Activated T-helper 1 cell treated with anti-CD3 and anti-CD28 coated beads, Interleukin-12 subunit alpha, Interleukin-12 subunit beta, Interleukin-2, Interleukin-4 antibody, amounts not matched to agents 30 ng/mL and 10 ng/mL and 1 ng/mL, durations not matched to agents 14 hours and 24 hours and 36 hours (primary cell): ENCODE data around the gene KHDRBS1. TPM values are rescaled to one million over a fixed set of nuclear protein-coding genes. Genes with fewer than 3 reads are reported as not detected.
"Not testable (repeated sequence)": the region's sequence is repeated elsewhere in the genome, so short reads cannot be mapped to it uniquely, and the experiment has no call there.

Source experiments
- DNase-seq: peaks from one replicate; pipeline ENCODE4 v3.0.0; 2021; ENCODE audit warnings: low spot score
- H3K27ac Mint-ChIP-seq: one replicate; pipeline ENCODE4 v1.8.0; 2021; ENCODE audit warnings: mild to moderate bottlenecking, mixed read lengths
- H3K27me3 Mint-ChIP-seq: one replicate; pipeline ENCODE4 v1.8.0; 2022; ENCODE audit warnings: mild to moderate bottlenecking, moderate library complexity, mixed read lengths; ENCODE audit not compliant: insufficient read depth
- H3K36me3 Mint-ChIP-seq: one replicate; pipeline ENCODE4 v1.8.0; 2021; ENCODE audit warnings: low read depth, mixed read lengths
- H3K4me1 Mint-ChIP-seq: one replicate; pipeline ENCODE4 v1.8.0; 2021; ENCODE audit warnings: low read depth, mixed read lengths
- H3K4me3 Mint-ChIP-seq: one replicate; pipeline ENCODE4 v1.8.0; 2021; ENCODE audit warnings: mild to moderate bottlenecking, moderate library complexity, mixed read lengths
- H3K9me3 Mint-ChIP-seq: one replicate; pipeline ENCODE4 v1.8.0; 2021; ENCODE audit warnings: mixed read lengths
- intact Hi-C: fragments of 100-400 bp; cut with micrococcal nuclease; formaldehyde crosslinking; loops from one replicate; pipeline ENCODE4 v1.15.1; 2024
- total RNA-seq: library from RNA; stranded (reverse); gene quantifications from 2 replicates; pipeline ENCODE4 v1.2.3, GENCODE V29; 2022

KHDRBS1 gene
- total RNA-seq, 1 donor from 2014 or later = 156 TPM

DNA sequence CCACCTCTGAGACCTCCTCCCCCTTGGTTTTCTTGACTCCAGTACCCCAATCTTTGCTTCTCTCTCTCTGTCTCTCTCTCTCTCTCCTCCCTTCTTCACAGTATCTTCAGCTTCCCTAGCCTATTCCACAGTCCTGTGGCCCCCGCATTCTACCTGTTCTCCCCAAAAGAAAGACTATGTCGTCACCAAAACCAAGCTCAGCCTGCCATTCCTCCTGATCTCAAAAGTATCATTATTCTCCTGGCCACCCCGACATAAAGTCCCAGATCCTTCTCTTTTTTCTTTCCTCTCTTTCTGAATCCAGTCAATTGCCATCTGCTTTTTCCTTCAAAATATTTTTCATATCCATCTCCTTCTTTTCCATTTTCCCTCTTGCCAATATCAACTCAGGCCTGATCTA, 23.7 kb upstream of the KHDRBS1 start:
- no peak overlapping the region for H3K4me3 Mint-ChIP-seq
- no peaks in the 10 kb centered on the region for H3K36me3 Mint-ChIP-seq
- no peaks in the 10 kb centered on the region for H3K27me3 Mint-ChIP-seq
- H3K27ac Mint-ChIP-seq = no peak overlapping the region
- intact Hi-C loops = no loop called here
- peaks cover 39% of the 10 kb centered on the region for H3K4me1 Mint-ChIP-seq
- DNase-seq = no peak
- H3K9me3 Mint-ChIP-seq = no peaks in the 10 kb centered on the region

DNA sequence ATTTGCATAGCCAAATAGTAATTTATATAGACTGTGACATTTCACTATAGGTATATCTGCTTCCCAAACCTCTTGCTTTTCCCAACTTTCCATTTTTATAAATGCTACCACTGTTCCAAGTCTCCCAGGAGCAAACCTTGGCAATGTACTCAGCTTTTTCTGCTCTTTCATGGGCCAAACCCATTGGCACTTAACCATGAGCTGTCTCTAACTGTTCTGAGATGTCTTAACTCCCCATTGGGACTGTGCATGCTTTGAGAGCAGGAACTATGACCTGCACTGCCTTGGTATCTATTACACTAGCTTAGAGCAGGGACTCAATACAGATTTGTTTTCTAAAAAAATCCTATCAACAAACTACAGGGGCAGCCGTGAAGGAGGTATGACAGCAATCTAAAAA, 22.5 kb upstream of the KHDRBS1 start:
- Mint-ChIP-seq H3K27ac (no peak overlapping the region), H3K27me3 (no peaks in the 10 kb centered on the region), H3K4me1 (peaks cover 38% of the 10 kb centered on the region), H3K9me3 (no peaks in the 10 kb centered on the region), H3K36me3 (no peaks in the 10 kb centered on the region), H3K4me3 (no peak overlapping the region)
- intact Hi-C loops = no loop called here
- DNase-seq = no peak

DNA sequence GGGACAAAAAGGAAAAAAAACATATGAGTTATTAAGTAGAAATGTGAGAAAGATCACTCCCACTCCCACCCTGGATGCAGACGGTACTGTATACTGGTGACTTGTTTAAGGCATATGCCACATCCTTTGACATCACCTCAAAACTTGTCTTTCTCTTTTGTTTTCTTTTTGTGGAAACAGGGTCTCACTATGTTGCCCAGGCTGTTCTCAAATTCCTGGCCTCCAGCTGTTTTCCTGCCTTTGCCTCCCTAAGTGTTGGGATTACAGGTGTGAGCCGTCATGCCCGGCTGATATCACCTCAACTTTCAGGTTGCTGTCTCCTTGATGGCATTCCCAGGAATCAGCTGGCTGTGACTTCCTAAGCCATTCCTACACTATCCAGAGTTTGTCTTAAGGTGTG, 18.4 kb upstream of the KHDRBS1 start:
- no peaks in the 10 kb centered on the region for H3K27me3 Mint-ChIP-seq
- intact Hi-C loops = no loop called here

DNA sequence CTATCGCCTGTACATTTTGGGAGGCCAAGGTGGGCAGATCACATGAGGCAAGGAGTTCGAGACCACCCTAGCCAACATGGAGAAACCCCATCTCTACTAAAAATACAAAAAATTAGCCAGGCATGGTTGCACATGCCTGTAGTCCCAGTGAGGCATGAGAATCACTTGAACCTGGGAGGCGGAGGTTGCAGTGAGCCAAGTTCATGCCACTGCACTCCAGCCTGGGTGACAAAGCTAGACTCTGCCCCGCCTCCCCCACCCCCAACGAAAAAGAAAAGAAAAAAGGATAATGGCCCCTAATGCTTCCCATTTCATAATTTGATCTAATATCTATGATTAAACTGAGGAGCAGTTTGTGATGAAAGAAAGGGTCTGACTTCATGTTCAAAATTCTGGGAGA, 17.5 kb upstream of the KHDRBS1 start:
- intact Hi-C loops, H3K36me3 Mint-ChIP-seq, H3K9me3 Mint-ChIP-seq: not testable (repeated sequence)

More for the DNA sequence above, 18.4 kb upstream of the KHDRBS1 start:
- Mint-ChIP-seq H3K4me1 (peaks cover 21% of the 10 kb centered on the region), H3K36me3 (no peaks in the 10 kb centered on the region), H3K4me3 (no peak overlapping the region), H3K9me3 (no peaks in the 10 kb centered on the region), H3K27ac (no peak overlapping the region)
- no peak for DNase-seq

DNA sequence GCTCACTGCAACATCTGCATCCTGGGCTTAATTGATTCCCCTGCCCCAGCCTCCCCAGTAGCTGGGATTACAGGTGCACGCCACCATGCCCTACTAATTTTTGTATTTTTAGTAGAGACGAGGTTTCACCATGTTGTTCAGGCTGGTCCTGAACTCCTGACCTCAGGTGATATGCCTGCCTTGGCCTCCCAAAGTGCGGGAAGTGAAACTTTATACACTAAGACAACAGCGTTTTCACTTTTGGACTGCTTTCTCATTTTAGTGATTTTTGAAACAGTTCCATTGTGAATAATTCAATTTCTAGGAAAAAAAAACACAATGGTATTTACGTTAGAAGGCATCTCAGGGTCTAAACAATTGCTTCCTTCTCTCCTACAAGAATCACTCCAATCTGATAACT, 11.8 kb upstream of the KHDRBS1 start:
- Mint-ChIP-seq H3K27ac (no peak overlapping the region), H3K27me3 (peaks cover 4% of the 10 kb centered on the region), H3K9me3 (no peaks in the 10 kb centered on the region), H3K4me3 (no peak overlapping the region), H3K36me3 (no peaks in the 10 kb centered on the region), H3K4me1 (peaks cover 16% of the 10 kb centered on the region)
- intact Hi-C loops = no loop called here
- no peak for DNase-seq

More for the DNA sequence above, 17.5 kb upstream of the KHDRBS1 start:
- H3K4me1 Mint-ChIP-seq = peaks cover 12% of the 10 kb centered on the region
- not testable (repeated sequence) for DNase-seq, H3K27me3 Mint-ChIP-seq, H3K27ac Mint-ChIP-seq, H3K4me3 Mint-ChIP-seq

DNA sequence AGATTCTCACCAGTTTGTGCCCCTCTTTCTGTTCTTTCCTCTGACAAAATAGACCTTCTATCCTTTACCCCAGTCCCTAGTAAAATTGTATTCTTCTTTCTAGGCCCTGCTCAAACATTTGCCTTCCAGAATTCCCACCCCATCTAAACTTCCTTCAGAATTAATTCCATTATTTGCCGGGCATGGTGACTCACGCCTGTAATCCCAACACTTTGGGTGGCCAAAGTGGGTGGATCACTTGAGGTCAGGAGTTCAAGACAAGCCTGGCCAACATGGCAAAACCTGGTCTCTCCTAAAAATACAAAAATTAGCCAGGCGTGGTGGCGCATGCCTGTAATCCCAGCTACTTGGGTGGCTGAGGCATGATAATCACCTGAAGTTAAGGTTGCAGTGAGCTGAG, 11.4 kb upstream of the KHDRBS1 start:
- H3K4me3 Mint-ChIP-seq, intact Hi-C loops: not testable (repeated sequence)

DNA sequence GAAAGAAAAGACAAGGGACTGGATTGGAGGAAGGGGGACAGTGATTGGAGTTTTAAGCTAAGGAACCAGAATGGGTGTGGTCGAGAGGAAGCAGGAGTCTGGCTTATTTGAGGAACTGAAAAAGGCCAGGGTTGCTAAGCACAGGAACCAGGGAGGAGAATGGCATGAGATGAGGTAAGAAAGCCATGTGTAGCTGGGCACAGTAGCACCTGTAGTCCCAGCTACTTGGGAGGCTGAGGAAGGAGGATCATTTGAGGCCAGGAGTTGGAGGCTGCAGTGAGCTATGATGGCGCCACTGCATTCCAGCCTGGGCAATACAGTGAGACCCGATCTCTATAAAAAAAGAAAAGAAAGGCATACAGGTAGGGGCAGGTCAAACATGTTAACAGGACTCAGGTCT, 8.1 kb upstream of the KHDRBS1 start:
- peaks cover 4% of the 10 kb centered on the region for H3K27me3 Mint-ChIP-seq
- H3K27ac Mint-ChIP-seq = no peak overlapping the region
- intact Hi-C loops = no loop called here
- H3K4me1 Mint-ChIP-seq = peaks cover 16% of the 10 kb centered on the region
- no peaks in the 10 kb centered on the region for H3K9me3 Mint-ChIP-seq
- no peaks in the 10 kb centered on the region for H3K36me3 Mint-ChIP-seq
- no peak overlapping the region for H3K4me3 Mint-ChIP-seq
- DNase-seq = no peak

More for the DNA sequence above, 11.4 kb upstream of the KHDRBS1 start:
- DNase-seq, H3K27me3 Mint-ChIP-seq, H3K9me3 Mint-ChIP-seq, H3K36me3 Mint-ChIP-seq, H3K27ac Mint-ChIP-seq: not testable (repeated sequence)
- H3K4me1 Mint-ChIP-seq = peaks cover 16% of the 10 kb centered on the region

DNA sequence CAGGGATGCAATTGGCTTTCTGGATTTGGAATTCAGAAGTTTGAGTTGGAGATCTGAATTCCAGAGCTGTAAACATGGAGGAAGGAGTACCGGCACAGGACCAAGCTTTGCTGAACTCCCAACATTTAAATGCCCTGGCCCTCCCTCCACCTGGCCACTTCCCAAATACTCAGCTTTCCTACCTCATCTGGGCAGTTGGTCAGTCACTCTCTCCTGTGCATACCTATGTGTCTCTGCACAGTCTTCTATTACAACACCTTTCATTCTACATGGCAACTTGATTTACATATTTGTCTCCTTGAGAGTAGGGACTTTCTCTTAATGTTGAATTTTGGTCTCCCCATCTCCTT, 6.1 kb upstream of the KHDRBS1 start:
- Mint-ChIP-seq H3K9me3 (no peaks in the 10 kb centered on the region), H3K27me3 (peaks cover 4% of the 10 kb centered on the region), H3K27ac (no peak overlapping the region), H3K36me3 (no peaks in the 10 kb centered on the region), H3K4me3 (no peak overlapping the region), H3K4me1 (peaks cover 20% of the 10 kb centered on the region)
- no peak for DNase-seq
- intact Hi-C loops = no loop called here

DNA sequence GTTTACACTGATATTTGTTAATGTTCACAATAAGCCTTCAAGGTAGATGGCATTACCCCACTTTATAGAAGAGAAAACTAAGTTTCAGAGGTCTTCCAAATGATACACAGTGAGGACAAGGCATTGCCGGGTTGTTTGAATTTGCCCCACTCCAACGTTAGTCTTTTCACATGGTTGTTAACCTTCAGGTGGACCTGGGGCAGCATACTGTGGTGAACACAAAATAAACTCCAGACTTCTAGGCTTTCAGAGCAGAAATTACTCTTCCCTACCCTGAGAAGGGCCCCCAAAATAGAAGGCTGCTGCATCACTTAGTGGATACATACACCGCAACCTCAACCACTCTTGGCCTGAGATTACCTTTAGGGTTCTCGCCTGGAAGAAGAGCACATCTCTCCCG, 3.4 kb upstream of the KHDRBS1 start:
- peaks cover 4% of the 10 kb centered on the region for H3K27me3 Mint-ChIP-seq
- peaks cover 6% of the 10 kb centered on the region for H3K36me3 Mint-ChIP-seq
- intact Hi-C loops = loop anchor here (5.0 kb wide), 1 partner anchor 68 kb away; no protein-coding TSS in a partner anchor
- H3K4me3 Mint-ChIP-seq = no peak overlapping the region
- H3K27ac Mint-ChIP-seq = no peak overlapping the region
- no peaks in the 10 kb centered on the region for H3K9me3 Mint-ChIP-seq
- H3K4me1 Mint-ChIP-seq = peaks cover 22% of the 10 kb centered on the region
- no peak for DNase-seq

DNA sequence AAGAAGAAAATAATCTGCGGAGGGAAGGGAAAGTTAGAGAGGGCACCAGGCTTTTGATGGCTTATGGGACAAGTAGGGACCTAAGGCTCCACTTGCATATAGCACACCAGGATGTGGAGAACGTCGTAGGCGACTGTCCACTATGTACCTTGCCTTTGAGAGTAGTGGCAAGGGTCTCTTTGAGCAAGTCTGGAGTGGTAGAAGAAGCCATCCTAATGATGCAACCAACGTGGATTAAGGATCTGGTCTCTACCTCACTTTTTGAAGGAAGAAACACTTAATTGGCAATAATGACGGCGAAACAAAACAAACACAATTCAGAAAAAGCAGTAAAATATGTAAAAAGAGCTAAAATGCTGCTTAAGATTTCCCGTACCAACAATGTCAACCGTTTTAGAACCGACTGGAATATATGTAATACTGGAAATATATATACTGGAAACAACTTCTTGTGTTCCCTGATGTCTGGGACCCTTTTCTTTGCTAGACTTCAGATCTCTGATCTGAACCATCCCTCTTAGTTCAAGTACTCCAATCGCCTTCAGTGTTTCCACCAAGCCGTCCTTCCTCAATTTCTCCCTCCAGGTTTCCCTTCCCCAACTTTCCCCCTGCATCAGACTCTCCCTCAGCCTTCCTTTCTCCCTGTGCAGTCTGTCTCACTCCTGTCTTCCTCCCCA, 821 bp upstream of the KHDRBS1 start:
- H3K27ac Mint-ChIP-seq = peak overlapping the region; percentile 97
- DNase-seq = no peak
- H3K9me3 Mint-ChIP-seq = no peaks in the 10 kb centered on the region
- intact Hi-C loops = loop anchor here (5.0 kb wide), 1 partner anchor 71 kb away; no protein-coding TSS in a partner anchor
- H3K4me1 Mint-ChIP-seq = peaks cover 31% of the 10 kb centered on the region
- H3K36me3 Mint-ChIP-seq = peaks cover 19% of the 10 kb centered on the region
- peak overlapping the region; percentile 89 for H3K4me3 Mint-ChIP-seq
- H3K27me3 Mint-ChIP-seq = no peaks in the 10 kb centered on the region

DNA sequence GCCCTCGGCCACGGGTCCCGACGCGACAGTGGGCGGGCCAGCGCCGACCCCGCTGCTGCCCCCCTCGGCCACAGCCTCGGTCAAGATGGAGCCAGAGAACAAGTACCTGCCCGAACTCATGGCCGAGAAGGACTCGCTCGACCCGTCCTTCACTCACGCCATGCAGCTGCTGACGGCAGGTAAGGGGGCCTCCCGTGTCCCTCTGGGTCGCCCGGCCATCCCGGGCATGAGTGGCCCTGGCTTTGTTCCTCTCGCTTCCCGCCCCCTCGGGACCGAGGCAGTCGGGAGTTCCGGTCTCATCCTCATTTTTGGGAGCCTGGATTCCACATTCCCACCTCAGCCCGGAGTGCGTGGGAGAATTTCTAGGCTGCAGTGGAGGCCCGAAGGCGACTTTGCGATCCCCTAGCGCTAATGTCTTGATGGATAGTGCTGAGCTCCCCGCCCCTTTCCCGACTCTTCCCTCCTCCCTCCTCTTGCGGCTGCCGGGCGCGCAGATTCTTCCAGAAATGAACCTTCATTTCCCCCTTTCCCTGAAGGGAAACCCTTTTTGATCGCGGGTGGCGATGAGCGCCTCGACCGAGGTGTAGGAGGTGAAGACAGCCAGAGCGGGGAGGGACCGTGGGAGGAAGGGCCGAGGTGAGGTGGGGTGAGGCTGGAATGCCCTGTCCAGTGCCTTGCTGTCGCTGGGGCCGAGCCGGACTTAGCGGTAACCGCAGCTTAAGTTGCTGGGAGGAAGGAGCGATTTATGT, 705 bp downstream of the KHDRBS1 start:
- peak; percentile 38 for DNase-seq
- Mint-ChIP-seq H3K27me3 (no peaks in the 10 kb centered on the region), H3K9me3 (no peaks in the 10 kb centered on the region), H3K27ac (peak overlapping the region; percentile 97), H3K4me1 (peaks cover 31% of the 10 kb centered on the region), H3K4me3 (peak overlapping the region; percentile 99), H3K36me3 (peaks cover 19% of the 10 kb centered on the region)
- intact Hi-C loops = loop anchor here (2.0 to 5.0 kb wide), 3 partner anchors 58 to 94 kb away; partner anchors contain the start of genes KPNA6 and TMEM39B

DNA sequence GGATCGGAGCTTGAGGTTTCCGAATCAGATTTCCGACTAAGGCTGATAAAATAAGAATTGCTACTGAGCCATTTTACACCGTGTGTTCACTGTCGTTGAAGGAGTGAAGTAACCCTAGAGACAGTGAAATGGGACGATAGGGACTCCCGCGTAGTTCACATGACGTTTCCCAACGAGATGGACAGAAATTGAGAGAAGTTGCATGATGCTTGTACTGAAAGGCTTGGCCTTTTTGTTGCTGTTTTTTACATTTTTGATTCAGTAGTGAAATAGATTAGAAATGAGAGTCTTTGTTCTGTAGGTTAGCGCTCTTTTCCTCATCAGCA, 1.2 kb downstream of the KHDRBS1 start:
- peak overlapping the region; percentile 99 for H3K4me3 Mint-ChIP-seq
- intact Hi-C loops = loop anchor here (1.0 to 5.0 kb wide), 4 partner anchors 58 to 371 kb away; partner anchors contain the start of genes KPNA6, PEF1 and TMEM39B
- no peak for DNase-seq
- peaks cover 32% of the 10 kb centered on the region for H3K4me1 Mint-ChIP-seq
- peaks cover 19% of the 10 kb centered on the region for H3K36me3 Mint-ChIP-seq
- H3K9me3 Mint-ChIP-seq = no peaks in the 10 kb centered on the region
- H3K27ac Mint-ChIP-seq = peak overlapping the region; percentile 97
- H3K27me3 Mint-ChIP-seq = no peaks in the 10 kb centered on the region

DNA sequence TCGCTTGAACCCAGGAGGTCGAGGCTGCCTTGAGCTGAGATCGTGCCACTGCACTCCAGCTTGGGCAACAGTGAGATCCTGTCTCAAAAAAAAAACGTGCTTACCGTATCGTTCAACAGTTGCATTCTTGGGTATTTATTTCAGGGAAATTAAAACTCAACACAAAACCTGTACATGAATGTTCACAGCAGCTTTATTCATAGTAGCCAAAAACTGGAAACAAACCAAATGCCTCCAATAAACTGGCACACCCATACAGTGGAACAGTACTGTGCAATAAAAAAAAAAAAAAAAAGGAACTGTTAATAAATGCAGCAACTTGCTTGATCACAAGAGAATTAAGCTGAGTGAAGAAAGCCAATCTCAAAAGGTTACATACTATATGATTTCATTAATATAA, 6.7 kb downstream of the KHDRBS1 start:
- intact Hi-C loops = no loop called here
- Mint-ChIP-seq H3K9me3 (no peaks in the 10 kb centered on the region), H3K36me3 (peaks cover 12% of the 10 kb centered on the region), H3K4me3 (no peak overlapping the region), H3K4me1 (peaks cover 29% of the 10 kb centered on the region), H3K27ac (no peak overlapping the region), H3K27me3 (no peaks in the 10 kb centered on the region)
- no peak for DNase-seq
